A549 (cell line): ENCODE measurements around the gene MYLK.

ENCODE experiments used
- CEBPB ChIP-seq, 2 experiments: fragments of >200 bp in 1 of 2; sonication (Bioruptor Twin) in 1 of 2; formaldehyde crosslinking in 1 of 2; IDR thresholded peaks; 2 replicates each; pipeline ENCODE4 v1.6.1; 2012 to 2016
- ESRRA ChIP-seq: fragments of 150-350 bp; IDR thresholded peaks from 2 replicates; pipeline ENCODE4 v1.6.1; 2014; ENCODE audit warnings: mild to moderate bottlenecking, low read length, borderline replicate concordance
- HOXA7 ChIP-seq: fragments of 250-450 bp; sonication (Bioruptor Pico); IDR thresholded peaks from 2 replicates; pipeline ENCODE4 v1.5.0; 2020; ENCODE audit warnings: mild to moderate bottlenecking, moderate library complexity
- POLR2A ChIP-seq: IDR thresholded peaks from 2 replicates; pipeline ENCODE4 v1.6.1; 2012; ENCODE audit warnings: mild to moderate bottlenecking, low read length
- ZNF302 ChIP-seq: fragments of 250-450 bp; sonication (Bioruptor Pico); IDR thresholded peaks from 2 replicates; pipeline ENCODE4 v1.9.0; 2021; ENCODE audit warnings: inconsistent platforms, mild to moderate bottlenecking, moderate library complexity
- TF ChIP-seq, protein P1 (sequence below): fragments of >200 bp; sonication (Bioruptor Twin); formaldehyde crosslinking; IDR thresholded peaks from 3 replicates; pipeline ENCODE4 v1.5.1; 2016
- TF ChIP-seq, protein P2 (sequence below): IDR thresholded peaks from 2 replicates; pipeline ENCODE4 v1.6.1; 2012
- TF ChIP-seq, protein P3 (sequence below): fragments of 200-600 bp; sonication (generic); IDR thresholded peaks from 2 replicates; pipeline ENCODE4 v1.6.1; 2016; ENCODE audit warnings: antibody characterized with exemption, mild to moderate bottlenecking, moderate library complexity
- TF ChIP-seq, protein P4 (sequence below): fragments of 250-450 bp; sonication (Bioruptor Pico); IDR thresholded peaks from 2 replicates; pipeline ENCODE4 v1.5.0; 2021; ENCODE audit warnings: mild to moderate bottlenecking, moderate library complexity, borderline replicate concordance

DNA sequence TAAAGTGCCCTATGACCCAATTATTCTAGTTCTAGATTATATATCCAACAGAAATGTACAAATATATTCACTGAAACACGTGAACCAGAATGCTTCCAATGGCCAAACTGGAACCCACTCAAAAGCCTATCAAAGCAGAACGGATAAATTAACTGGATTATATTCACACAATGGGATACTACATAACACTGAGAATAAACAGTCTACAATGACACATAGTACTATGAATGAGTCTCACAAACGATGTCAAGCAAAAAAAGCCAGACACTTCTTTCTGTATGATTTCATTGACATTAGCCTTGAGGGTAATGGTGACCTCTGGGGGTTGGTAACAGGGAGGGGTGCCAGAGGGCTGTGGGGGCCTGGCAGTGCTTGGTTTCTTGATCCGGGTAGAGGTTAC lies 248.4 kb downstream of the MYLK start:
- TF ChIP-seq POLR2A (no peak), ESRRA (no peak), HOXA7 (no peak), CEBPB (IDR thresholded peaks at IDR 0.05) (no peak), ZNF302 (CRISPR knock-in tag) (no peak)
- TF ChIP-seq, protein P1, sequence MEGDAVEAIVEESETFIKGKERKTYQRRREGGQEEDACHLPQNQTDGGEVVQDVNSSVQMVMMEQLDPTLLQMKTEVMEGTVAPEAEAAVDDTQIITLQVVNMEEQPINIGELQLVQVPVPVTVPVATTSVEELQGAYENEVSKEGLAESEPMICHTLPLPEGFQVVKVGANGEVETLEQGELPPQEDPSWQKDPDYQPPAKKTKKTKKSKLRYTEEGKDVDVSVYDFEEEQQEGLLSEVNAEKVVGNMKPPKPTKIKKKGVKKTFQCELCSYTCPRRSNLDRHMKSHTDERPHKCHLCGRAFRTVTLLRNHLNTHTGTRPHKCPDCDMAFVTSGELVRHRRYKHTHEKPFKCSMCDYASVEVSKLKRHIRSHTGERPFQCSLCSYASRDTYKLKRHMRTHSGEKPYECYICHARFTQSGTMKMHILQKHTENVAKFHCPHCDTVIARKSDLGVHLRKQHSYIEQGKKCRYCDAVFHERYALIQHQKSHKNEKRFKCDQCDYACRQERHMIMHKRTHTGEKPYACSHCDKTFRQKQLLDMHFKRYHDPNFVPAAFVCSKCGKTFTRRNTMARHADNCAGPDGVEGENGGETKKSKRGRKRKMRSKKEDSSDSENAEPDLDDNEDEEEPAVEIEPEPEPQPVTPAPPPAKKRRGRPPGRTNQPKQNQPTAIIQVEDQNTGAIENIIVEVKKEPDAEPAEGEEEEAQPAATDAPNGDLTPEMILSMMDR = no peak
- TF ChIP-seq, protein P2, sequence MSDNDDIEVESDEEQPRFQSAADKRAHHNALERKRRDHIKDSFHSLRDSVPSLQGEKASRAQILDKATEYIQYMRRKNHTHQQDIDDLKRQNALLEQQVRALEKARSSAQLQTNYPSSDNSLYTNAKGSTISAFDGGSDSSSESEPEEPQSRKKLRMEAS = no peak
- TF ChIP-seq, protein P3, sequence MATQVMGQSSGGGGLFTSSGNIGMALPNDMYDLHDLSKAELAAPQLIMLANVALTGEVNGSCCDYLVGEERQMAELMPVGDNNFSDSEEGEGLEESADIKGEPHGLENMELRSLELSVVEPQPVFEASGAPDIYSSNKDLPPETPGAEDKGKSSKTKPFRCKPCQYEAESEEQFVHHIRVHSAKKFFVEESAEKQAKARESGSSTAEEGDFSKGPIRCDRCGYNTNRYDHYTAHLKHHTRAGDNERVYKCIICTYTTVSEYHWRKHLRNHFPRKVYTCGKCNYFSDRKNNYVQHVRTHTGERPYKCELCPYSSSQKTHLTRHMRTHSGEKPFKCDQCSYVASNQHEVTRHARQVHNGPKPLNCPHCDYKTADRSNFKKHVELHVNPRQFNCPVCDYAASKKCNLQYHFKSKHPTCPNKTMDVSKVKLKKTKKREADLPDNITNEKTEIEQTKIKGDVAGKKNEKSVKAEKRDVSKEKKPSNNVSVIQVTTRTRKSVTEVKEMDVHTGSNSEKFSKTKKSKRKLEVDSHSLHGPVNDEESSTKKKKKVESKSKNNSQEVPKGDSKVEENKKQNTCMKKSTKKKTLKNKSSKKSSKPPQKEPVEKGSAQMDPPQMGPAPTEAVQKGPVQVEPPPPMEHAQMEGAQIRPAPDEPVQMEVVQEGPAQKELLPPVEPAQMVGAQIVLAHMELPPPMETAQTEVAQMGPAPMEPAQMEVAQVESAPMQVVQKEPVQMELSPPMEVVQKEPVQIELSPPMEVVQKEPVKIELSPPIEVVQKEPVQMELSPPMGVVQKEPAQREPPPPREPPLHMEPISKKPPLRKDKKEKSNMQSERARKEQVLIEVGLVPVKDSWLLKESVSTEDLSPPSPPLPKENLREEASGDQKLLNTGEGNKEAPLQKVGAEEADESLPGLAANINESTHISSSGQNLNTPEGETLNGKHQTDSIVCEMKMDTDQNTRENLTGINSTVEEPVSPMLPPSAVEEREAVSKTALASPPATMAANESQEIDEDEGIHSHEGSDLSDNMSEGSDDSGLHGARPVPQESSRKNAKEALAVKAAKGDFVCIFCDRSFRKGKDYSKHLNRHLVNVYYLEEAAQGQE = no peak
- TF ChIP-seq, protein P4, sequence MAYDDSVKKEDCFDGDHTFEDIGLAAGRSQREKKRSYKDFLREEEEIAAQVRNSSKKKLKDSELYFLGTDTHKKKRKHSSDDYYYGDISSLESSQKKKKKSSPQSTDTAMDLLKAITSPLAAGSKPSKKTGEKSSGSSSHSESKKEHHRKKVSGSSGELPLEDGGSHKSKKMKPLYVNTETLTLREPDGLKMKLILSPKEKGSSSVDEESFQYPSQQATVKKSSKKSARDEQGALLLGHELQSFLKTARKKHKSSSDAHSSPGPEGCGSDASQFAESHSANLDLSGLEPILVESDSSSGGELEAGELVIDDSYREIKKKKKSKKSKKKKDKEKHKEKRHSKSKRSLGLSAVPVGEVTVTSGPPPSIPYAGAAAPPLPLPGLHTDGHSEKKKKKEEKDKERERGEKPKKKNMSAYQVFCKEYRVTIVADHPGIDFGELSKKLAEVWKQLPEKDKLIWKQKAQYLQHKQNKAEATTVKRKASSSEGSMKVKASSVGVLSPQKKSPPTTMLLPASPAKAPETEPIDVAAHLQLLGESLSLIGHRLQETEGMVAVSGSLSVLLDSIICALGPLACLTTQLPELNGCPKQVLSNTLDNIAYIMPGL = no peak
